ENCODE data around the gene CACTIN. TPM values are rescaled to one million over a fixed set of nuclear protein-coding genes. Genes with fewer than 3 reads are reported as not detected.

Gene CACTIN
- total and polyA plus RNA-seq, 2 of the 8 experiments (the other 6 are each of a cell fraction or from before 2014, with no cell fraction given), result 25.8 to 29.9 TPM

- H3K79me2 ChIP-seq (ENCODE audit: control insufficient read depth in 1 of 2, insufficient read depth in 2 of 2, low read length in 2 of 2), result no peaks in the 10 kb centered on the region
- H4K20me1 ChIP-seq (replicated peaks in 1 of 2; ENCODE audit: control insufficient read depth in 1 of 2, insufficient read depth in 2 of 2, low read length in 2 of 2), result peaks cover 0 to 20% of the 10 kb centered on the region in 2 experiments
- TF ChIP-seq GABPA (IDR thresholded peaks at IDR 0.05; ENCODE audit: borderline replicate concordance, insufficient read depth, low read length) (no peak), RAD21 (IDR thresholded peaks at IDR 0.05 in 1 of 2, conservative IDR thresholded peaks at IDR 0.05 in 1 of 2; ENCODE audit: low read depth in 2 of 2, low read length in 2 of 2) (no peak), KDM5A (IDR thresholded peaks at IDR 0.05; ENCODE audit: low read length) (no peak)
- H3K18ac ChIP-seq (ENCODE audit: extremely low read depth, low read length), result no peak overlapping the region
- no peak for DNase-seq (ENCODE audit: low read depth in 1 of 2, low spot score in 2 of 2)
- H3K56ac ChIP-seq (replicated peaks; ENCODE audit: insufficient read length, low read depth, low read length), result no peak overlapping the region
- H2BK12ac ChIP-seq (ENCODE audit: low read depth, low read length), result no peak overlapping the region
- H3K9ac ChIP-seq (replicated peaks in 1 of 4; ENCODE audit: extremely low read depth in 1 of 4, low read depth in 3 of 4, low read length in 3 of 4), result no peak overlapping the region; a peak in 1 of 7 replicates
- H2BK120ac ChIP-seq (replicated peaks; ENCODE audit: low read depth, low read length), result no peak overlapping the region
- H2BK20ac ChIP-seq (ENCODE audit: low read length), result no peak overlapping the region
- 91% methylated on average over 30 of the region's 37 CpGs; no CpG with 5 or more reads in 1 of the 2 experiments for WGBS, 2 experiments (ENCODE audit: extremely low coverage in 1 of 2, insufficient coverage in 1 of 2, insufficient read length in 1 of 2, insufficient replicate concordance in 2 of 2, low coverage in 1 of 2, low lambda C conversion rate in 2 of 2, missing lambda C conversion rate in 1 of 2)
- POLR2A ChIA-PET (ENCODE audit: partially characterized antibody), result no interaction called here
- no peak overlapping the region for H4K91ac ChIP-seq (replicated peaks; ENCODE audit: insufficient read length, low read length)
- no peak overlapping the region for H3K4ac ChIP-seq (replicated peaks; ENCODE audit: insufficient read length, low read depth, low read length)
- H2AFZ ChIP-seq (ENCODE audit: low read length), result no peak overlapping the region
- H3K4me3 ChIP-seq (ENCODE audit: extremely low read depth in 1 of 4, insufficient read depth in 2 of 4, low read depth in 3 of 4, low read length in 4 of 4), result no peak overlapping the region
- H3K14ac ChIP-seq (ENCODE audit: insufficient read length), result no peak overlapping the region
- no peaks in the 10 kb centered on the region for H3K4me1 ChIP-seq (replicated peaks in 1 of 4; ENCODE audit: control insufficient read depth in 3 of 4, insufficient read depth in 4 of 4, low read length in 3 of 4)
- no peak overlapping the region for H4K5ac ChIP-seq (ENCODE audit: insufficient read length, low read depth, low read length)
- no peak overlapping the region for H2AK5ac ChIP-seq (ENCODE audit: low read depth, low read length)
- no peak overlapping the region for H2BK5ac ChIP-seq (ENCODE audit: low read depth, low read length)
- H3K4me2 ChIP-seq (ENCODE audit: insufficient read depth in 1 of 2, low read depth in 2 of 2, low read length in 2 of 2), result no peak overlapping the region
- H3K23me2 ChIP-seq (ENCODE audit: low read depth, low read length), result no peaks in the 10 kb centered on the region
- no peaks in the 10 kb centered on the region for H3K9me3 ChIP-seq (ENCODE audit: insufficient read depth in 2 of 2, low read depth in 1 of 2, low read length in 1 of 2)
- peaks cover 0 to 12% (median 8%) of the 10 kb centered on the region in 4 experiments; a peak in 6 of 8 replicates for H3K36me3 ChIP-seq (ENCODE audit: control insufficient read depth in 2 of 4, insufficient read depth in 4 of 4, low read length in 3 of 4)
- H3K23ac ChIP-seq (ENCODE audit: insufficient read length), result no peak overlapping the region
- 0 out of 2 replicates have a peak overlapping the region, but pooled peaks have one; percentile 25 for H4K8ac ChIP-seq (ENCODE audit: extremely low read depth, insufficient read depth, low read length)
- no peaks in the 10 kb centered on the region for H3K79me1 ChIP-seq (ENCODE audit: low read depth, low read length)
- no peak overlapping the region for H2BK15ac ChIP-seq (ENCODE audit: low read length)
- H3K27ac ChIP-seq (ENCODE audit: low read depth, low read length), result no peak overlapping the region
- no peak for FAIRE-seq
- H3K27me3 ChIP-seq (replicated peaks in 1 of 4; ENCODE audit: control insufficient read depth in 3 of 4, extremely low read depth in 1 of 4, insufficient read depth in 3 of 4, low read length in 3 of 4), result no peaks in the 10 kb centered on the region
- CTCF ChIA-PET (ENCODE audit: partially characterized antibody), result interaction anchor here (0.6 to 1.6 kb wide), 4 partner anchors 9 to 131 kb away, joined by 3 to 6 read pairs (median 4); no protein-coding TSS in a partner anchor
Observed at GRCh38 chr19:3658870-3659745, 32.5 kb upstream of the CACTIN start.
